Fibroblast of peridontal ligament (primary cell): ENCODE measurements around the gene COMMD3.

Experiments
- DNase-seq: peaks from one replicate; pipeline ENCODE4 v3.0.0-alpha.2; 2010; ENCODE audit errors: extremely low read depth

Gene COMMD3

DNA sequence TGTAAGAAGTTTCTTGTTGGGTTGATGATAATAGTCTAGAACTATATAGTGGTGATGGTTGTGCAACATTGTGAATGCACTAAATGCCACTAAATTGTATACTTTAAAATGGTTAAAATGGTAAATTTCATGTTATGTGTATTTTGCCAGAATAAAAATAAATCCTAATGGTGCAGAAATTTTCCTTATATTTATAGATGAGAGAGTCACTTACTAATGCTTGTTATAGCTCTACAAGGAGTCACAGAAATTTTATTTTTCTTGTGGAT lies 50.2 kb downstream of the COMMD3 start:
- DNase-seq, result no peak

GRCh38 chr10:22366771-22367170 lies 50.6 kb downstream of the COMMD3 start:
- no peak for DNase-seq

DNA sequence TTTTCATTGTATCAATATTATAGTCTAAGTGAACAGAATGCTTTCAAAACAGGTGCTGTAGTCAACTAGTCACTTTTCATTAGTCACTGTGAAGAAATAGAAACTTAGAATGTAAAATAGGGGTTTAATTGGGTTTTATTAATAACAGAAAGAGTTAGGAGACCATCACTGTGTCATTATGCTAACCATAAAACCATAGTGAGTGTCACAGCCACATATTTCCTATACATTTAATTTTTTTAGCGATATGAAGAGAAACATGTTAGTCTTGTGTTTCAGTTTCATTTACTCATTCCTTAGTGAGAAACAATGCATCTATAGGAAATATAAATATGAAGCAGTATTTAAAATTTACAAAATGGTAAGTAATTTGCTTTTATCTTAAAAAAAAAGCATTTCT lies 51.3 kb downstream of the COMMD3 start:
- no peak for DNase-seq

DNA sequence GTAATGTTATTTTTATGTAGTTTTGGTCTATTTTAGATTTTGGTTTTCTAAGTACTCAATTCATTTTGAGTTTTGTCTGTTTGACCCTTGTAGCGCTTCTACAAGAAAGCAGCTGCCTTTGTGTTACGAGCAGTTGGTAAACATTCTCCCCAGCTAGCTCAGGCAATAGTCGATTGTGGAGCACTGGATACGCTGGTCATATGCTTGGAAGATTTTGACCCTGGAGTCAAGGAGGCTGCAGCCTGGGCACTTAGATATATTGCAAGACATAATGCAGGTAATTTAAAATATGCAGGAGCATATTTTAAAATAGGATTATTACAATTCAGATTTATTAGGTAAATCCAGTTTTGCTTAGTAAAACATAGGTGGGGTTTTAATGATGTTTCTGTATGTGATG lies 52.2 kb downstream of the COMMD3 start:
- DNase-seq, result no peak

DNA sequence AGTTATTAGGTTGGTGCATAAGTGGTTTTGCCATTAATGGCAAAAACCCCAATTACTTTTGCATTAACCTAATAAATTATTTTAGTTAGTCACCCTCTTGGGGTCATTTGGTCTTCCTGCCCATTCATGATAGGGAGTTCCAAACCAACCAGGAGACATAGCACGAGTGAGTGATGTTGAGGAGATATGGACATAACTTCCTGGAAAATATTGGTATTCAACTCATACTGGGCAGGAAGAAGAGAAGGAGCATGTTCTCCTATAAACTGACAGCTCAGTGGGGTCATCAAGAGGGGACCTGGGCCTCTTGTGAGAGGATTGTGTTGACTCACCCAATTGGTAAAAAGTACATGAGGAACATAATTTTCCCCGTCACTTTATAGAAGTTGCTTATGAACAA lies 52.8 kb downstream of the COMMD3 start:
- no peak for DNase-seq

- no peak for DNase-seq
Measured at GRCh38 chr10:22369434-22370072, 53.4 kb downstream of the COMMD3 start.
